DOHH2 (cell line): ENCODE measurements around the gene NRL.

Experiments
- H3F3A ChIP-seq: fragments of 200-600 bp; sonication (generic), shearing (Covaris generic); 2 replicates; pipeline ENCODE4 v1.6.0; 2016; ENCODE audit warnings: antibody characterized with exemption, mild to moderate bottlenecking; ENCODE audit not compliant: control insufficient read depth, insufficient read depth
- H3K27ac ChIP-seq: fragments of 200-600 bp; sonication (generic); 2 replicates; pipeline ENCODE4 v1.5.1; 2014; ENCODE audit warnings: low read depth, mild to moderate bottlenecking, low read length, moderate library complexity
- H3K27me3 ChIP-seq: fragments of 200-600 bp; sonication (generic); 2 replicates; pipeline ENCODE4 v1.6.1; 2014; ENCODE audit warnings: mild to moderate bottlenecking, low read length, mixed read lengths; ENCODE audit not compliant: control insufficient read depth
- H3K36me3 ChIP-seq: fragments of 200-600 bp; sonication (generic); 2 replicates; pipeline ENCODE4 v1.6.1; 2014; ENCODE audit warnings: mild to moderate bottlenecking, low read length, moderate library complexity, mixed read lengths; ENCODE audit not compliant: control insufficient read depth
- H3K4me1 ChIP-seq: fragments of 200-600 bp; sonication (generic); 2 replicates; pipeline ENCODE4 v1.6.1; 2014; ENCODE audit warnings: mild to moderate bottlenecking, low read length, mixed read lengths; ENCODE audit not compliant: control insufficient read depth
- H3K4me2 ChIP-seq: fragments of 200-600 bp; sonication (generic); 2 replicates; pipeline ENCODE4 v1.6.0; 2014; ENCODE audit warnings: mild to moderate bottlenecking, low read length, moderate library complexity
- H3K4me3 ChIP-seq: fragments of 200-600 bp; sonication (generic); 2 replicates; pipeline ENCODE4 v1.5.1; 2014; ENCODE audit warnings: mild to moderate bottlenecking, low read length, mixed read lengths
- H3K79me2 ChIP-seq: fragments of 200-600 bp; sonication (generic); 2 replicates; pipeline ENCODE4 v1.6.1; 2014; ENCODE audit warnings: mild to moderate bottlenecking, low read length, mixed read lengths; ENCODE audit not compliant: control insufficient read depth
- H3K9me2 ChIP-seq: fragments of 200-600 bp; sonication (generic); replicated peaks from 2 replicates; pipeline ENCODE4 v1.6.1; 2014; ENCODE audit warnings: mild to moderate bottlenecking, low read length, mixed read lengths; ENCODE audit not compliant: control insufficient read depth
- H3K9me3 ChIP-seq: fragments of 200-600 bp; sonication (generic); 2 replicates; pipeline ENCODE4 v1.6.1; 2014; ENCODE audit warnings: antibody characterized with exemption, low read length, mixed read lengths; ENCODE audit not compliant: control insufficient read depth, insufficient read depth
- H4K20me1 ChIP-seq: fragments of 200-600 bp; sonication (generic); 2 replicates; pipeline ENCODE4 v1.6.0; 2014; ENCODE audit warnings: low read depth, mild to moderate bottlenecking, antibody characterized with exemption, low read length, moderate library complexity; ENCODE audit not compliant: control insufficient read depth, insufficient read depth
- CTCF ChIP-seq: fragments of 200-600 bp; sonication (generic); IDR thresholded peaks from one replicate; pipeline ENCODE4 v1.5.1; 2014; ENCODE audit warnings: antibody characterized with exemption, mild to moderate bottlenecking, low read depth, low read length; ENCODE audit not compliant: poor library complexity, severe bottlenecking
- EZH2phosphoT487 ChIP-seq: fragments of 200-600 bp; sonication (generic); IDR thresholded peaks from 2 replicates; pipeline ENCODE4 v1.6.1; 2017; ENCODE audit warnings: borderline replicate concordance, mild to moderate bottlenecking, antibody characterized with exemption, low read length, moderate library complexity, mixed read lengths

Gene NRL

GRCh38 chr14:24130717-24131548 is 16.2 kb upstream of the NRL start:
- H3F3A ChIP-seq: peaks cover 11% of the 10 kb centered on the region
- H3K4me2 ChIP-seq: no peak overlapping the region
- H3K9me2 ChIP-seq: no peaks in the 10 kb centered on the region
- no peaks in the 10 kb centered on the region for H3K27me3 ChIP-seq
- H3K79me2 ChIP-seq: no peaks in the 10 kb centered on the region
- TF ChIP-seq EZH2phosphoT487: no peak
- no peak for TF ChIP-seq CTCF
- H4K20me1 ChIP-seq: no peaks in the 10 kb centered on the region
- no peak overlapping the region for H3K27ac ChIP-seq
- H3K36me3 ChIP-seq: no peaks in the 10 kb centered on the region
- H3K9me3 ChIP-seq: no peaks in the 10 kb centered on the region
- no peak overlapping the region for H3K4me3 ChIP-seq
- H3K4me1 ChIP-seq: peaks cover 24% of the 10 kb centered on the region

- Histone ChIP-seq H3K27ac (no peak within 1 kb of the TSS), H3K9me3 (no peaks in the 10 kb centered on the region)
- TF ChIP-seq EZH2phosphoT487 (no peak), CTCF (no peak)
Observed at GRCh38 chr14:24130380-24130716, 15.6 kb upstream of the NRL start, which contains the start of gene FITM1. FITM1 (plus strand) TSS chr14:24130659; CDS start chr14:24131564, 905 bp downstream.

GRCh38 chr14:24129410-24129998 is 14.8 kb upstream of the NRL start:
- no peaks in the 10 kb centered on the region for H3K9me3 ChIP-seq
- TF ChIP-seq EZH2phosphoT487 (no peak), CTCF (no peak)
- H3K27me3 ChIP-seq: no peaks in the 10 kb centered on the region
- H3F3A ChIP-seq: peaks cover 11% of the 10 kb centered on the region
- H3K9me2 ChIP-seq: no peaks in the 10 kb centered on the region
- no peak overlapping the region for H3K27ac ChIP-seq
- H3K36me3 ChIP-seq: no peaks in the 10 kb centered on the region
- no peaks in the 10 kb centered on the region for H3K79me2 ChIP-seq
- H3K4me2 ChIP-seq: no peak overlapping the region
- no peak overlapping the region for H3K4me3 ChIP-seq
- peaks cover 15% of the 10 kb centered on the region for H3K4me1 ChIP-seq
- no peaks in the 10 kb centered on the region for H4K20me1 ChIP-seq

More at GRCh38 chr14:24130380-24130716, 15.6 kb upstream of the NRL start, which contains the start of gene FITM1:
- Histone ChIP-seq H3K27me3 (no peaks in the 10 kb centered on the region), H3K79me2 (no peaks in the 10 kb centered on the region), H3K36me3 (no peaks in the 10 kb centered on the region), H3K4me3 (no peak within 1 kb of the TSS), H3K4me1 (peaks cover 20% of the 10 kb centered on the region), H3K9me2 (no peaks in the 10 kb centered on the region), H3F3A (peaks cover 11% of the 10 kb centered on the region), H3K4me2 (no peak within 1 kb of the TSS), H4K20me1 (no peaks in the 10 kb centered on the region)
